ENCODE results near the gene CDK5R2.

CDK5R2 gene

DNA sequence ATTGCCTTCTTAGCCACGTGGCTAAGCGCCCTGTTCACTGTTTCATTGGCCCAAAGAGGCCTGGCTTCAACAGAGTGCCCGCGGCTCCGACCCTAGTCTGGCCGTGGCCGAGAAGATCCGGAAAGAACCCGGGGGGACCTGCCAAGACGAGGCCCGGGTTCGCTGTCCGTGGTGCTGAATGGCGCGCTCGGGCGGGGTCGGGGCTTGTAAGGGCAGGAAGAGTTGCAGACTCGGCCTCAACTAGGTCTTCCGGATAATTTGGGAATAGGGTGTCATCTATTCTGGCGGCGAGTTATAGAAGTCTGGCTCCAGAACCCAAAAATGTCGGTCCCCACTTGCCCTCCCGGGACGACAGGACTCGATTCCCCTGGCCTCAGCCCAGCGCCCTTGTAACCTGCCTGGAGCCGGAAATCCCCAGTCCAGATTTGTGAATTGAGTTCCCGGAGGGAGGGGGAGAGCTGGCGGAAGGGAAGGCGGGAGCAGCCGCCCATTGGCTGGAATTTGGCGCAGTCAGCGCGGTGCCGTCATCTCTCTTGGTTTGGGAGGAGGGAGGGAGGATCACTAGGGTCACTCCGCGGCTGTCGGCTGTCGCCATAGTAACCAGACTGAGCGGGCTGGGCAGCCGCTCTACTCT, 3.5 kb downstream of the CDK5R2 start:
- DNase-seq, result peak; percentile 24

DNA sequence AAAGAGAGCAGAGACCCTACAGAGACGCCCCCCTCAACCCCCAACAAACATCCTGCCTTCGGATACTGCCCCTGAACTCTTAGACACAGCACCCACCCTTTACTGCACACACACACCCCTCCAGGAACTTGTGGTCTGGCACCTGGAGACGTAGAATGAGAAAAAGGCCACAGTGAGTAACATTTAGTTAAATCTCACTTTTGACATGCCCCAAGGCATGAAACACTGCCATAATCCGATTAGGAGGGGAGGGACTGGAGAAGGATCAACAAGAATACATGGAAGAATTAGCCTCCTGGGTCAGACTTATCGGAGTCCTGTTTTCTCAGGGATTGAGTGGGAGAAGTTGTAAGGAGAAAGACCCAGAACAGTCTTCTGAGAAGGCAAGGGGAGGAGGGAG, 4.1 kb downstream of the CDK5R2 start:
- DNase-seq, result no peak

DNA sequence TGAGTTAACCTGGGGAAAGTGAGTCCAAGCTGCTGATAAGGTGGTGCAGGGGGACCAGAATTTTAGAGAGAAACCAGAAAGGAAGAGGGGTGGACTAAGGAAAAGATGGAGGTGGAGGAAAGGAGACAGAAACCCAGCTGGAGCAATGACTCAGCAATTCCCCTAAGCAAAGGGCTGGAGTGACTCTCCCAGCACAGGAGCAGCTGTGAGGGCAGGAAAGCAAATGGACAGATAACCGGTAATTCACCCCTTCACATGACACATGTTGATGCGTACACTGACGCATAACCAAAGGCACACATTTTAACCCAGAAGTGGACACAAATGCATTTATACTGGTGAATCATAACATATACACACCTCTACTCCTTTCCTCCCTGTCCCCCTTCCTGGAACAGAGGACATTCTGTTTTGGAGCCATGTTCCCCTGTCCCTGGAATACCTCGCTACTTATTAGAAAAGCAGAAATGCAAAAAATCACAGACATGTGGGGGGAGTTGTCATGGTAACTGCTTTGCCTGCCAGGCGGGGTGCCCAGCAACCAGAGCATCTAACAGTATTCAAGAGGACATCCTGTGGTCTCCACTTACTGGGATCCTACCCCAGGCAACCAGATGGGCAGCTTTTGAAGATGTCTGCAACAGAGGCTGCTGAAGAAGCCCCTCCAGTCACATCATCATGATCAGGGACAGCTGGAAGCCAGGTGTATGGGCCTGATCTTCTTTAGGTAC, 4.7 kb downstream of the CDK5R2 start:
- DNase-seq, result no peak

DNA sequence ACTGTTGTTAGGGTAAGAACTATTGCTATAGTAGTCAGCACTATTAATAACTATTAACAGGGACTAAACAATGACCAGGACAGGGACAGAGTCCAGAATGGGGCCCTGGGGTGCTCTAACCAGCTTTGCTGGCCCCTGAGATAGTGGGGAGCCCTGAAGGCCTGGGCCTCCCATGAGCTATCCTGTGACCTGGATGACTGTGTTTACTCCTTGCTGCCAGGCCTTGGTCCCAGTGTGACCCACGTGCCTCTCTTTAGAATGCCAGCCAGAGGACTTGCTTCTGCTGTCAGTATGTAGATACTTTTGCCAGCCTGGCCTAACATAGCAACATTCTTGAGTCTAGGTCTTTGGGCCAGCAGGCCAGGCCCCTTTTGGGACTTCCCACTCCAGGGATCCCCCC, 11.4 kb downstream of the CDK5R2 start:
- DNase-seq, result no peak

DNA sequence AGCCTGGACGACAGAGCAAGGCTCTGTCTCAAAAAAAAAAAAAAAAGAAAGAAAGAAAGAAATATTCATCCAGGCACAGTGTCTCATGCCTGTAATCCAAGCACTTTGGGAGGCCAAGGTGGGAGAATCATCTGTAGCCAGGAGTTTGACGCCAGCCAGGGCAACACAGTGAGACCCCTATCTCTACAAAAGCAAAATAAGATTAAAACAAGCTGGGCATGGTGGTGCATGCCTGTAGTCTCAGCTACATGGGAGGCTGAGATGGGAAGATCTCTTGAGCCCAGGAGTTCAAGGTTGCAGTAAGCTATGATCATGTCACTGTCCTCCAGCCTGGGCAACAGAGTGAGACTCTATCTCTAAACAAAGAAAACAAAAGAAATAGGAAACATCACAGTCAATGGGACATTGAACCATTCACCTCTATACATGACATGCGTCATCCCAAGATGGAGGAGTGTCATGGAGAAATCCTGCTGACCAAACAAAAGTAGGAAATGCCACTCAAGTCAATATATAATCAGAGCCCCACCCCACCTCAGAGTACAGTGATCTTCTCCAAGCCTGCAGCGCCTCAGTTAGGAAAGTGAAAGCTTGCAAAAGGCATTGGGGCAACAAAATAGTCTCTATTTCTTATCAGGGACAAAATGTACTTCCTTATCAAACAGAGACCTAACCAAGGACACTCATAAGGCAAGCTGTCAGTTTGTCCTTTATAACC, 15.8 kb downstream of the CDK5R2 start:
- DNase-seq, result no peak

DNA sequence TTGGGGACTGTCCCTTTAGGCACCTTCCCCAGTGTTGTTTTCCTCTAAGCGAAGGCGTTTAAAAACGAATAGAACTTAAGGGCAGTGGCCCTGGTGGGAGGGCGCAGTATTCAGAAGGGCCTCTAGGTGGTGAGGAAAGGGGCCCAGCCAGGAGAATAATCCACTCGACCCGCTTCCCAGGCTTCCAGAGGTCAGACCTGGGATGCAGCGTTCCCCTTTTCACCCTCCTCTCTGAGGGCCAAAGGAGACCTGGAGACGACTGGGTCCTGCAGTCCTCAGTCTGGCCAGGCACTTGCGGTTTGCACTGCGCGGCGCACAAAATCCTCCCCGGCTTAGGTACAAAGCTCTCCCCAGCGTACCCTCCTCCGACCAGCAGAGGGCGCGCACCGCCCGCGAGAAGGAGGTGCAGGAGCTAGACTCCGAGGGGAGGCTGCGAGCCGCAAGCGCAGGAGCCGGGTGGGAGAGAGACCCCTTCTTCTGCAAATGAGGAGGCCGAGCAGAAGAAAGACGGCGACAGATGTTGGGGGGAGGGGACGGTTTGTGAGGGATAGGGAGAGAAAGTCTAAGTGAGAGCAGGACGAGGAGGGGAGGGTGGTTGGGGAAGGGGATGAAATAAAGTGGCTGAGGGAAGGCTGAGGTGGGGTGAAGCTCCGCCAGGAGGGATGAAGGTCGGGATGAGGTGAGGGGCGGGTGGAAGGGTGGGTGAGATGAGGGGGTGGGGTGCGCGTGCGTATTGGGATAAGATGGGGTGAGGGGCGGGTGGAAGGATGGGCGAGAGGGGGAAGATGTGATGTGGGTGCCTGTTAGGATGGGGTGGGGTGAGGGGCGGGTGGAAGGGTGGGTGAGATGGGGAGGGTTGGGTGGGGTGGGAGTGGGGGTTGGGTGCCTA, 20.6 kb downstream of the CDK5R2 start:
- DNase-seq, result peak; percentile 23

DNA sequence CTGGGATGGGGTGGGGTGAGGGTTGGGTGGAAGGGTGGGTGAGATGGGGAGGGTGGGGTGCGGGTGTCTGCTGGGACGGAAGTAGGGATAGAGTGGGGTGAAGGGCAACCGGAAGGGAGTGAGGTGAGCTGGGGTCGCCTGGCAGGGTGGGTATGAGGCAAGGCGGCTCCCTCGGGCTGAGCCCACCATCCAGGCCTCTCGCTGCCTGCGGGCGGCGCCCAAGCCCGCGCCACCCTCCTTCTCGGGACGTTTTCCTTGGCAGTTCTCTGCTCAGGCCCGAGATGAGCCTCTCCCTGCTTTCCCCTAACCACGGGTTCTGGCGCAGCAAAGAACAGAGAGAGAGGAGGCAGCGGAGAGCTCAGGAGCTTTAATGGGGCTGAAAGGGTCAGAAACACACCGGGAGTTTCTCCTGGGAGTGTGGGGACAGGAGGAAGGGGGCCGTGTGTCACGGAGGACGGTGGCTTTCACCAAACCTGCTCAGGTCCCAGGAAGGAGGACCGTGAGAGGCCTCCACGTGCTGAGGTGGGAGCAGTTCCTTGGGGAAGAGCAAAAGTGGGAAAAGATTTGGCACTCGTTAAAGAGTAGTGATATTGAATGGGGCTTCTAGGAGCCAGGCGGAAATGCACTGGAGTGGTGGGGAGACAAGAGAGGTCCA, 21.4 kb downstream of the CDK5R2 start:
- no peak for DNase-seq

DNA sequence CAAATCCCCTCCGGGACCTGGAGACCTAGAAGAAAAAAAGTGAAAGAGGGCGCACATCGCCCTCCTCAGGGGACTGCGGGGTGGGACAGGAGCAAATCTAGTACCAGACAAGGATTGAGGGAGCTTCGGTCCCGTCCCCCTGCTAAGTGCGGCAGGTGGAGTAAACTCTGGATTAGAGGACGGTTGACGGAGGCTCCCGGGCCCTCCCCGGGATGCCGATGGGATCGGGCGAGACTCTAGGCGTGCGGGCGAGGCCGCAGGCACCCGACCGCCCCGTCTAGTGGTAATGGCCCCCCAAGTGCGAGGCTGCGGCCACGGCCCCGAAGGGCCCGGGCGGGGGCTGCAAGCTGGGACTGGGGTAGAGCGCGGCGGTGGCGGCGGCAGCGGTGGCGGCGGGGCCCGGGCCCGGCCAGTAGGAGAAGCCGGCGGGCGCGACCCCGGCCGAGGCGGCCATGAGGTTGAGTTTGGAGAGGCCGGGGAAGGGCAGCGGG, 22.0 kb downstream of the CDK5R2 start:
- no peak for DNase-seq

DNA sequence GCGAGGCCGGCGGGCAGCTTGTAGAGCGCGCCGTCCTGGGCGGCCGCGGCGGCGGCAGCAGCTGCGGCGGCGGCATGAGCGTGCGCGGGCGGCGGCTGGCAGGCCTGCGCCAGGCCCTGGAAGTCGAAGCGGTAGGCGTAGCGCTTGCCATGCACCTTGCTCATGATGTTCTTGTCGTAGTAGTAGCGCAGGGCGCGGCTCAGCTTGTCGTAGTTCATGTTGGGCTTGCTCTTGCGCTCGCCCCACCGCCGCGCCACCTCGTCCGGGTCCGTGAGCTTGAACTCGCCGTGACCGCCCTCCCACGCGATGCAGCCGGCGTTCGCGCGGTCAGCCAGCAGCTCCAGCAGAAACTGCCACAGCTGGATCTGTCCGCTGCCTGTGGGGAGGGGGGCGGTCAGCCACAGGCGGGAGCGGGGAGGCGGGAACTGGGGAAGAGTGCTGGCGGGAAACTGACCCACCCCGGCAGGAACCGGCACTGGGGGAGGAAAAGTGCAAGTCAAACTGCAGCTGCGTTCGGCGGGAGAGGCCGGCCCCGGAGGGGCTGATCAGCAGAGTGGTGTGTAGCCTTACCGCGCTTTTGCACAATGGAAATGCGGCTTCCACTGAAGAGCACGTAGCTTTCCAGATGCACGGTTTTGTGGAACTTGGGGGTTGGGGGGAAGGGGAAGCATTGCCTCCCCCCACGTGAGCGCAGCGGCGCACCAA, 22.6 kb downstream of the CDK5R2 start:
- DNase-seq, result no peak

DNA sequence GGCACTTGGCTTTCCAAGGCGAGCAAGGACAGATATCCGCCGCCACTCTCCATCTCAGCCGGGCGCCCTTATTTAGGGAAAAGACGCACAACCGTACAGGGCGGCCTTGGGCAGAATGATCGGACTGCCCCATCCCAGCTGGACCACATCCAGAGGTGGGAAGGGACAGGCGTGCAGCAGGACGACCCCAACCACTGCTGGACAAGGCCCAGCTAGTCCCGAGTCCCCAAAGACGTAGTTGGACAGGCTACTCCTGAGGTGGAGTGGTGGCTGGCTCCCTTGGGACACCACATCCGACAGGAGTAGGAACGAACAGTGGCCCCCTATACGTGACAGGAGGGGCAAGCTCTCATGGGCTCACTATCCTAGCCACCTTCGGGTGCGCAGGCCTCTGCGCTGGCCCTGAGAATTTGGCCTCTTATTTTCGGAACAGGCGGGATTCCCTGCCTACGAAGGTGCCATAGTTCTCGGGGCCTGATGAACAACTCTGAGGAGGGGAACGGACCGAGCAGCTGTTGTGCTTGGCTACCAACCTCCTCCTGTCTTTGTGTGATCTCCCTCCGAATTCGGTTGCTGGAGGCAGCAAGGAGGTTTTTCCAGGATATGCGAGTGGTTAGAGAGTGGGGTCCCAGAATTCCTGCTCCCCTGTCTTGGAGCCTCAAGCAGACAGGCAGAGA, 23.3 kb downstream of the CDK5R2 start:
- no peak for DNase-seq

DNA sequence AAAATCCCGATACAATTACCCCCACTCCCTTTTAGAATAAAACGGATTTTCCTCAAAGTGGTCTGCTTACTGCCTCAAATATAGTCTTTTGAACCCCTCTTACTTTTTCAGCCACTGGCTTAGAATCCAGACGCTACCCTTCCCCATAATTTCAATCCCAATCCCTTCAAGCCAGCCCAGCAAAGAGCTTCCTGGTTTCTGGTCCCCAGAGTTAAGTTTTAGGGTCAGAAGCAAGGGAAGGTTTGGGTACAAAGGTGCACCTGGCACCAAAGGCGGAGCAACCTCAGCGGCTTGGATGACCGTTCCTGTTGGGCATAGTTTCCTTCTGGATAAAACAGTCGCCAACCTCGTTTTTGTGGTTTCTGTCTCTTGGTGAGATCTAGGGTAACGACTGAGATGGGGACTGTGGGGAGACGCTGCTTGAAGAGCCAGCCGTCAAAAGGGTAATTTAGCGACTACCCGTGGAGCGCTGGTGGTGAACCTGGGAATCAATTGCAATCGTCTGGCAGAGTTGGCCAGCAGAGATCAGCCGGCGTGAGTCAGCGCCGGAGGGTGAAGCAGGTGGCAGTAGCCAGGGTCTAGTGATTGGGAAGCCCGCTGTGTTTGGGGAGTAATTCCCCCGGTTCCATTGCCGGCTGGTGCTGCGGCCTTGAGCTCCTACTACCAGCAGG, 23.9 kb downstream of the CDK5R2 start:
- no peak for DNase-seq

DNA sequence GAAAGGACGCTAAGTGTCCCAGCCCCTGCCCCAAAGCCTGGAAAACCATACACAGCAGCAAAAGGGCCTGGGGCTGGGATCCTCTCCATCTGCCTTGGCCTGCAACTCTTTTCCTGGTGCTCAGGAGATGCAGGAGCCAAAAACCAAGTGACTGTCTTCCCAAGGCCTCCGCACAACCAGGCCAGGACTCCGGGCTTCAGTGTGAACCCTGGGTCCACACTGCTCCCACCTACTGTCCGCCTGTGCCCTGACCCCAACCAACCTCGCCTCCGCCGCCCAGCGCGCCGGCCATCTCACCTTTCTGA, 24.4 kb downstream of the CDK5R2 start:
- DNase-seq, result no peak

DNA sequence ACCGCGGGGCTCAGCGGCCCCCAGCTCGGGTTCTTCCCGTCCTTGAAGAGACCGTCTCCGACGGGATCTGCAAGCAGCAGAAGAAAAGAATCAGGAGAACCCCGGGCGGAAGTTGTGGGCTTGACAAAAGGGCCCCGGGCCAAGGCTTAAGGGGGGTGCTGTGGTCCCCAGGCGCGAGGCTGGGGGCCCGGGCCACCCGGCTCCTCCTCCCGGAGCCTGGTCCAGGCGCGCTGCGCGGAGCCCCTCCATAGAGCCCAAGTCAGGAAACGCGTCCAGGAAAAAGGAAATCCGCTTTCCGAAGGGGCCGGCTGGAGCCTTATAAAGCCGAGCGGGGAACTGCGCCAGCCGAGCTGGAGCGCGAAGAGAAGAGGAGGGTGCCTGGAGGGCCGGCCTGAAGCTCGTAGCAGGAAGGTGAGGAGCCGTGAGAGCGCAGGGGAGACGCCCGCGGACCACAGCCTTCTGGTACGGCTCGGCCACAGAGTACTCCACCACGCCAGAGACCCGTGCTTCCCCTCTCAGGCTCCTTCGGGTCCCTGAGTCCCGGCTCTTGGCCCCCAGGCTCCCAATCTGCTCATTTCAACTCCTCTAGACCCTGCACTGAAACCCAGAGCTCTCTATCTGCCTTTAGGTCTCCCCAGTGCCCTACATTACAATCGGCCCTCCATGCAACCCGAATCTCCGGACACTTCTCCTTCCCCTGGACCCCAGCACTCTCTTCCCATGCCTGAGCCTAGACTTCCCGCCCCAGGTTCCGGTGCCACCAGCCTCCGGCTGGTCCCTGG, 25.0 kb downstream of the CDK5R2 start:
- no peak for DNase-seq

DNA sequence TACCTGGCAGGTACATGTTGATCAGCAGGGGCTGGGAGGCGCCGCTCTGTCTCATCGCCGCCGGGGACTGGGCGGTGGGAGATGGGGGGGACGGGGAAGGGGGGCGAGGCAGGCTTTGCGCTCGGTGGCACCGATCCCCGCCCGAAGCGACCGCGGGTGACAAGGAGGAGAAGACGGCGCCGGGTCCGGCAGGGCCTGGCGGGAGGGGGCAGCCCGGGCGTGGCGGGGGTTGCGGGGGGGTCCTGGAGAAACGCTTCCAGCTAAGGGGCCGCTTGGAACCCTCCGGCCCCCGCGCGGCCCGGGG, 25.5 kb downstream of the CDK5R2 start, which contains the start of gene FEV:
Gene FEV (minus strand): TSS at position 164 of the 304 bp plus-strand sequence. CDS start 109 bp downstream, at position 55.
- DNase-seq, result no peak

DNA sequence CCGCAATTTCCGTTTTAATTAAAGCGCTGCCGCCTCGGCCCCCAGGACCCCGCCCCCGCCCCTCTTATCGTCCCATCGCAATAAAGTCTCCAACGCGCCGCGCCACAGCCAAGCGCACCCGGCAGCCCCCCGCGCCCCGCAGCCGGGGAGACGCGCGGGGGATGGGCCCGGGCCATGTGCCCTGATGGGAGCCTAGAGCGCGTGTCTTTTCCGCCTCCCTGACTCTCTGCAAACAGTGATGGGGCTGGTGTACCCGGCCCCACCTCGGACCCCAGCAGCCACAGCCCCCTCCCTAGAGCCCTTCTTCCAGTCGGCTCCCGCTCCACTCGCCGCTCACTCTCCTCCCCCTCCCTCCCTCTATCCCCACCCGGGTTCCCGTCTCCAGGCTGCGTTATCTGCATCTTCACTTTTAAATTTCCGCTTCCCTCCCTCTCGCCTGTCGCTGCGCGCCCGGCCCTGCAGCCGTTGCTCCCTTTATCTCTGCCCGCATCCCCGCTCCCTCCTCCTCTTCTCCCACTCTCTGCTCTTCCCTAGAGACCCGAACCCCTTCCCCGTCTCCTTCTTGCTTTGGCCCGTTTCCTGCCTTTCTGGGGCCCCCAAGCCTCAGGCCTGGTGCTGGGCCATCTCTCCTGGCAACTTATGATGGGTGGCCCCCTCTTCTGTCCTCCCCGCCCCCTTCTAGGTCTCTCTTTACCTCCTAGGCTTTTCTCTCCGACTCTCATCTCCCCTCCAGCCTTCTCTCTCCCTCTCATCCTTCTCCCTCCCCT, 26.0 kb downstream of the CDK5R2 start:
- no peak for DNase-seq

DNA sequence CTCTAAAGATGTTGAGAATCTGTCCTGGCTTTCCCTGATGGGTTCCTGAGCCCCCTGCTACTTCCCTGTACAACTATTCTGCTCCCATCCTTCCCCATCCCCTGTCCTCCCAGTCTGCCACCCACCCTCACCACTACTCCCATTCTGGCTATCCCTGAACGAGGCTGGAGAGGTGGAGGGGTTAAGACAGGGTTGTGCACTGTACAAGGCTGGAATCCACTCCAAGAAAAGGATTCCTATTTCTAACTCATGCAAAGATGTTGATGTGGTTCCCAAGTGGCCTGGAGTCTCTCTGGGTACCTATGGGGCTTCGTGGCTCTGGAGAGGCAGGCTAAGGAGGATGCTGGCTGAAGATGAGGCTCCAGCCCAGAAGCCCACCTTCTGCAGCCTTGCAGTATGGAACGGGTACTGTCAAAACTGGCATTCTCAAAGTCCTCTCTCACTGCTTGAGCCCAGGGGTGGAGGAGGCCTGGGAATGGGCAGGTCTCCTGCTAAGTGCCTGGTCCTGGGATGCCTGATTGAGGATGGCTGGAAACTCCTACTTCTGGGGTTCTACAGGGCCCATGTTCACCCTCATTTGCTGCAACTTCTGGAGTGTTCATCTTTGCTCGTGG, 26.8 kb downstream of the CDK5R2 start:
- DNase-seq, result no peak

DNA sequence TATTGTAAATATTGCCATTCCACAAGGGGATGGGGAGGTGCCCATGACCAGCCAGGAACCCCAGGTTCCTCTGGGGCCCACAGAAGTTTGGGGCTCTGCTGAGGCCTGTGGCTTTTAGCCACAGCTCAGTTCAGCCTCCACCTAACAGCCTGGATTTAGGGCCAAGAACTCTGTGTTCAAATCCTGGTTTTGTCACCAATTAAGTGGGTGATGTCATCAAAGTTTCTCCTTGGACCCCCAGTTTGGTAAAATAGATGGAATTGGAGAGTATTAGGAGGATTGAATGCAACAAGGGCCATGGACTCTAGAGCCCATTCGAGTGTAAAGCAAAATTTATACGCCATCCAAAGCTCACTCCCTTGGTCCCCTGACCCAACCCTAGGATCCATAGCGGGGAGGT, 28.7 kb downstream of the CDK5R2 start:
- no peak for DNase-seq

DNA sequence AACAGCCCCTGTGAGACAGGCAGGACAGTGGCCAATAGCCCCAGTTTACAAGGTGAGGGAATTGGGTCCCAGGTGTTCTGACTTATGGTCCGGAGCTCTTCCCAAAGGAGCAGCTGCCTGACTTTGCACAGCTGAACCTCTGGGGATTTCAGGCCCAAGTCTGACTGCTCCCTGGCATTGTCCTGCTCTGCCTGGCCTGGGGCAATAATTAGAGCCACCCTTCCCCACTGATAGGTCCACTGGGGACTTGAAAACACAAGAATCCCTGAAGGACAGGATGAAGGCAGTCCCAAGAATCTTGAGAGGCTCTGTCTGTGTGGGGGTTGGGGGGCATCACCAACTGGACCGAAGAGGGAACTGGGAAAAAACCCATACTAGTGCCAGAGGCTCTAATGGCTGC, 29.2 kb downstream of the CDK5R2 start:
- DNase-seq, result no peak

DNA sequence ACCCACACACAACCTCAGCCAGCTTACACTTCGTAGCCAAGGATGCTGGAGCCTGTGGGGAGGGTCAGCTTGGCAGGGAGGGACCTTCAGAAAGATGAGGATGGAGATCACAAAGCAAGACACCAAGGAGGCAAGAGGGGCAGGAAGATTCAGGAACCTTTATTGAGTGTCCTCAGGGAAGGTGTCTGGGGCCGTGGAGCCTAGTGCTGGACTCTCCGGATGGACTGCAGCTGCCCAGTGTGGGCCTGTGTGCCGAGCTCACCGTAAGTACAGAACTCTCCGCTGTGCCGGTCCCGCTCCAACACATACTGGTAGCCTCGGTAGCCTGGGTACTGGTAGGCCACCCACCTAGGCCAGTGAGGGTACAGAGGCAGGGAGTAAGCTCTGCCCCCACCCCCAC, 30.6 kb downstream of the CDK5R2 start:
- DNase-seq, result no peak

Data from T1000 (cell line).